ENCODE data around the gene LMOD2. TPM values are rescaled to one million over a fixed set of nuclear protein-coding genes. Genes with fewer than 3 reads are reported as not detected.

Gene LMOD2
- total RNA-seq, 1 experiment from 2014 or later = not detected

DNA sequence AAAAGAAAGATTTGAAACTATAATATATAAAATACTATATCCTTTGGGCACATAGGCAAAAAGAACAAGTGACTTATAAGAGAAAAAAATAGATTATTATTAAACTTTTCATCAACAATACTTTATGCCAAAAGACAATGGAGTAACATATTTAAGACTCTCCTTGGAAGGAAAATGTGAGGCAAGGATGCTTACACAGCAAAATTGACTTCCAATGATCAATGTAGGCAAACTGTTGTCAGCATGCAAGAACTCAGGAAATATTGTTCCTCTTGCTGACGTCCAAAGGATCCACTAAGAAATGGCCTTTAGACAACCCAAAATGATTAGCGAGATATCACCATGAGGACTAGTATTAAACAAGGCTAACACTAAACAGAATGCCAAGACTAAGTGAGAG is 22.9 kb upstream of the LMOD2 start:
- H3K4me2 ChIP-seq (ENCODE audit: insufficient read depth, insufficient read length, low read length) = no peak overlapping the region
- no peak overlapping the region for H2BK15ac ChIP-seq (ENCODE audit: low read depth, low read length)
- no peak overlapping the region for H4K91ac ChIP-seq (ENCODE audit: insufficient read length, low read depth, low read length)
- Mint-ChIP-seq H3K36me3 (ENCODE audit: insufficient read depth in 1 of 3, low read depth in 3 of 3) (no peaks in the 10 kb centered on the region), H3K9me3 (no peaks in the 10 kb centered on the region), H3K27ac (no peak overlapping the region), H3K27me3 (ENCODE audit: low read depth) (no peaks in the 10 kb centered on the region), H3K4me1 (peaks cover 9% of the 10 kb centered on the region in 2 experiments), H3K4me3 (no peak overlapping the region)
- H3K27me3 ChIP-seq (ENCODE audit: insufficient read depth, low read length) = no peaks in the 10 kb centered on the region; the same call in 1 of the 2 replicates
- TF ChIP-seq CTCF (conservative IDR thresholded peaks at IDR 0.05) = no peak
- H2AFZ ChIP-seq (ENCODE audit: low read length) = no peak overlapping the region
- H4K20me1 ChIP-seq (ENCODE audit: control insufficient read depth, insufficient read depth, insufficient read length) = no peaks in the 10 kb centered on the region
- no peak overlapping the region for H2BK120ac ChIP-seq (ENCODE audit: low read depth, low read length, poor library complexity, severe bottlenecking)
- no CpG with 5 or more reads among the region's 2 CpGs for WGBS (ENCODE audit: extremely low coverage, insufficient read length, low lambda C conversion rate)
- no peak overlapping the region for H2BK5ac ChIP-seq (ENCODE audit: insufficient read length, low read length)
- no peak overlapping the region for H2BK20ac ChIP-seq (ENCODE audit: low read depth, low read length, poor library complexity, severe bottlenecking)
- H3K56ac ChIP-seq (ENCODE audit: insufficient read length, low read depth, low read length) = no peak overlapping the region
- H3K9ac ChIP-seq (ENCODE audit: extremely low read depth, insufficient read length, low read length) = no peak overlapping the region
- no peak overlapping the region for H3K14ac ChIP-seq (ENCODE audit: insufficient read depth, low read length)
- H3K79me2 ChIP-seq (ENCODE audit: insufficient read depth, low read length) = no peaks in the 10 kb centered on the region
- no peak overlapping the region for H4K5ac ChIP-seq (ENCODE audit: insufficient read length, low read depth, low read length)
- H3K23me2 ChIP-seq (ENCODE audit: insufficient read length, low read depth, low read length, poor library complexity, severe bottlenecking) = no peaks in the 10 kb centered on the region
- no peak overlapping the region for H3K23ac ChIP-seq (ENCODE audit: insufficient read length, low read depth, low read length)
- DNase-seq = no peak
- no peak overlapping the region for H3K27ac ChIP-seq (ENCODE audit: insufficient read length, low read depth, low read length)
- no peak overlapping the region for H2BK12ac ChIP-seq (ENCODE audit: insufficient read length, low read depth, low read length)
- H4K8ac ChIP-seq (replicated peaks; ENCODE audit: insufficient read length, low read depth, low read length) = no peak overlapping the region
- H2AK5ac ChIP-seq (ENCODE audit: insufficient read length, low read length) = no peak overlapping the region
- H3K79me1 ChIP-seq (ENCODE audit: insufficient read depth, low read depth, low read length, poor library complexity, severe bottlenecking) = no peaks in the 10 kb centered on the region
- H3K4me1 ChIP-seq (ENCODE audit: insufficient read depth, low read length) = peaks cover 5% of the 10 kb centered on the region; the same call in 1 of the 2 replicates
- H3K4ac ChIP-seq (ENCODE audit: low read depth, low read length) = no peak overlapping the region
- no peak overlapping the region for H3K18ac ChIP-seq (ENCODE audit: insufficient read length, low read depth, low read length)
- H3T11ph ChIP-seq (ENCODE audit: low read length) = no peak overlapping the region
- H3K9me3 ChIP-seq (ENCODE audit: control insufficient read depth, low read depth, low read length) = no peaks in the 10 kb centered on the region

Data from H9 (cell line).